ENCODE measurements around the gene HDAC5. TPM values are rescaled to one million over a fixed set of nuclear protein-coding genes. Genes with fewer than 3 reads are reported as not detected.

Gene HDAC5
- total RNA-seq, 1 experiment from 2014 or later: 25.9 TPM

DNA sequence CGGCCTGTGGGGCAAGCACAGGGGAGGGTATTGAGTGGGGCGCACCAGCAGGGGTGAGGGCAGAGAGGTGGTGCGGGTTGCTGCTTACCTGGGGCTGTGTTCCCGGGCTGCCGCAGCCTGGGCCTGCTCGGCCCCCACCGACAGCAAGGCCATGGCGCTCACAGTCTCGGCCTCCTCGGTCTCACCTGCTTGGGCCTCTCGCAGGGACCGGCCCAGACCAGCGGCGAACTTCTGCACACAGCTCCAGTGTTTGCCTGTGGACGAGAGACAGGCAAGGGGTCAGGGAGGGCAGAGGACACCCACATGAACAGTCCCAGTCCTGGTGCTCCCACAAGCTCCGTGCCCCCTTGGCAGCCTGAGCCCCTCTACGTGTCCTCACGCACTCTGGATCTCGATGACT lies 45.0 kb downstream of the HDAC5 start:
- Mint-ChIP-seq H3K27ac (ENCODE audit: unreplicated experiment) (no peak overlapping the region), H3K4me1 (ENCODE audit: low read depth, unreplicated experiment) (no peaks in the 10 kb centered on the region), H3K9me3 (ENCODE audit: unreplicated experiment) (no peaks in the 10 kb centered on the region), H3K27me3 (ENCODE audit: insufficient read depth, unreplicated experiment) (no peaks in the 10 kb centered on the region), H3K36me3 (ENCODE audit: insufficient read depth, unreplicated experiment) (peaks cover 25% of the 10 kb centered on the region), H3K4me3 (ENCODE audit: unreplicated experiment) (no peak overlapping the region)
- intact Hi-C loops (cut with micrococcal nuclease; ENCODE audit: unreplicated experiment): no loop called here
- peaks cover 4% of the 10 kb centered on the region for H3K36me3 ChIP-seq (ENCODE audit: control insufficient read depth, insufficient read depth, low read length)
- POLR2A ChIA-PET: interaction anchor here (0.6 kb wide), 1 partner anchor 434 kb away, joined by 4 read pairs; no protein-coding TSS in a partner anchor
- no peak for DNase-seq
- TF ChIP-seq, protein P1, sequence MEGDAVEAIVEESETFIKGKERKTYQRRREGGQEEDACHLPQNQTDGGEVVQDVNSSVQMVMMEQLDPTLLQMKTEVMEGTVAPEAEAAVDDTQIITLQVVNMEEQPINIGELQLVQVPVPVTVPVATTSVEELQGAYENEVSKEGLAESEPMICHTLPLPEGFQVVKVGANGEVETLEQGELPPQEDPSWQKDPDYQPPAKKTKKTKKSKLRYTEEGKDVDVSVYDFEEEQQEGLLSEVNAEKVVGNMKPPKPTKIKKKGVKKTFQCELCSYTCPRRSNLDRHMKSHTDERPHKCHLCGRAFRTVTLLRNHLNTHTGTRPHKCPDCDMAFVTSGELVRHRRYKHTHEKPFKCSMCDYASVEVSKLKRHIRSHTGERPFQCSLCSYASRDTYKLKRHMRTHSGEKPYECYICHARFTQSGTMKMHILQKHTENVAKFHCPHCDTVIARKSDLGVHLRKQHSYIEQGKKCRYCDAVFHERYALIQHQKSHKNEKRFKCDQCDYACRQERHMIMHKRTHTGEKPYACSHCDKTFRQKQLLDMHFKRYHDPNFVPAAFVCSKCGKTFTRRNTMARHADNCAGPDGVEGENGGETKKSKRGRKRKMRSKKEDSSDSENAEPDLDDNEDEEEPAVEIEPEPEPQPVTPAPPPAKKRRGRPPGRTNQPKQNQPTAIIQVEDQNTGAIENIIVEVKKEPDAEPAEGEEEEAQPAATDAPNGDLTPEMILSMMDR (IDR thresholded peaks at IDR 0.05; ENCODE audit: insufficient read depth in 1 of 2, low read depth in 1 of 2, low read length in 1 of 2, severe bottlenecking in 1 of 2, unreplicated experiment in 1 of 2): no peak
- H3K4me1 ChIP-seq: no peaks in the 10 kb centered on the region
- no peaks in the 10 kb centered on the region for H3K9me3 ChIP-seq
- CTCF ChIA-PET: no interaction called here
- H3K4me3 ChIP-seq (ENCODE audit: low read depth, low read length): no peak overlapping the region
- H3K27me3 ChIP-seq (replicated peaks; ENCODE audit: control insufficient read depth, insufficient read depth, low read length): no peaks in the 10 kb centered on the region
- no TSS peak for BruUV-seq (replicated peaks)

DNA sequence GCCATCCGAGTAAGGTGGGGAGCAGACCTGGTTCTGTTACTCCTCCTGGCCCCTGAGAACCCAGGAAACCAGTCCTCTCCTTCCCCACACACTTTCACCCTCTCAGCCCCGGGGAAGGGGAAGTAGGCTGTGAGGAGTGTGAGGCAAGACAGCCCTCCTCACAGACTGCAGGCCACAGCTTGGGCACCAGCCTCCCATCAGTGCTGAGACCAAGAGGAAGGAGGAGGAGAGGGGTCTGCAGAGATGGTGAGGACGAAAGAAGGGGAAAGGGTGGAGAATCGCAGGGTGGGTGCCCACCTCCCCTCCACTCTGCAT lies 45.9 kb downstream of the HDAC5 start:
- no peak overlapping the region for H3K4me3 Mint-ChIP-seq (ENCODE audit: unreplicated experiment)
- TF ChIP-seq, protein P1 (IDR thresholded peaks at IDR 0.05; ENCODE audit: insufficient read depth in 1 of 2, low read depth in 1 of 2, low read length in 1 of 2, severe bottlenecking in 1 of 2, unreplicated experiment in 1 of 2): no peak
- H3K4me1 Mint-ChIP-seq (ENCODE audit: low read depth, unreplicated experiment): no peaks in the 10 kb centered on the region
- DNase-seq: no peak
- Histone ChIP-seq H3K27me3 (replicated peaks; ENCODE audit: control insufficient read depth, insufficient read depth, low read length) (no peaks in the 10 kb centered on the region), H3K36me3 (ENCODE audit: control insufficient read depth, insufficient read depth, low read length) (peaks cover 4% of the 10 kb centered on the region), H3K4me3 (ENCODE audit: low read depth, low read length) (no peak overlapping the region), H3K9me3 (no peaks in the 10 kb centered on the region), H3K4me1 (no peaks in the 10 kb centered on the region)
- peak overlapping the region; percentile 25 for H3K27ac Mint-ChIP-seq (ENCODE audit: unreplicated experiment)
- H3K36me3 Mint-ChIP-seq (ENCODE audit: insufficient read depth, unreplicated experiment): peaks cover 21% of the 10 kb centered on the region
- ChIA-PET POLR2A (no interaction called here), CTCF (no interaction called here)
- no peaks in the 10 kb centered on the region for H3K9me3 Mint-ChIP-seq (ENCODE audit: unreplicated experiment)
- intact Hi-C loops (cut with micrococcal nuclease; ENCODE audit: unreplicated experiment): no loop called here
- no peaks in the 10 kb centered on the region for H3K27me3 Mint-ChIP-seq (ENCODE audit: insufficient read depth, unreplicated experiment)
- no TSS peak for BruUV-seq (replicated peaks)

DNA sequence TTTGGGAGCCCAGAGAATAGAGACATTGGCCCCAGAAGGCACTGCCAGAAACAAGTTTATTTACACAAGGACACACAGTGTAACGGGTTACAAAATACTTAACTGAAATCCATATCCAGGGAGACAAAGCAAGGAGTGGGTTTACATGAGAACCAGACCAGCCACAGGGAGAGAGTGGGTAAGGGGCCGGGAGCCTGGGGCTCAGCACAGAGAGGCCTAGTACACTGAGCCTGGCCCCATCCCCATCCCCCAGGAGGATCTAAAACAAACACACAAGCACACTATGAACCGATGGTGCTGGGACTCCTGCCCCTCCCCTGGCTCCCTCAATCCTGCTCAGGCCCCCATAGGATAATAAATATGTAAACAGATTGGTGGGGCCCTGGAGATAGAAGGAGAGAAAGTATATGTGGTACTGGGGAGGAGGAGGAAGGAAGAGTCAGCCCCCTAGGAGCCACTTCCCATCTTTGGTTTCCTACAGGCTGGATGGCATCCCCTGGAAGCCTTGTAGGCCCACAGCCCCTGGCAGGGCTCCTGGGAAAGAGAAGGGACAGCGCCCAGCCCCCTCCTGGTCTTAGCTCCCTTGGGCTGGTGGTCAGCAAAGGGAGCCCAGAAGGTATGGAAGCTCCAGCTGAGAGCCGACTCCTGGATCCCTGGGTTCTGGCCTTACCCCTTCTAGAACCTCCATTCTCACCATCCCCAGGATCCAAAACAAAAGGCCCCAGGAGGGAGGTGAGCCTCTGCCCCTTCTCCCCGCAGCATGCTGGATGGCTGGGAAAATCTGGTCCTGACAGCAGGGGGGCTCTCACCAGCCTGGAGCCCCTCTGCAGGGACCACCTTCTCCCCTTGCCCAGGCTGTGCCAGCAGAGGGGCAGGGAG lies 46.5 kb downstream of the HDAC5 start:
- CTCF ChIA-PET: no interaction called here
- Mint-ChIP-seq H3K36me3 (ENCODE audit: insufficient read depth, unreplicated experiment) (peaks cover 21% of the 10 kb centered on the region), H3K9me3 (ENCODE audit: unreplicated experiment) (no peaks in the 10 kb centered on the region), H3K27me3 (ENCODE audit: insufficient read depth, unreplicated experiment) (no peaks in the 10 kb centered on the region), H3K4me3 (ENCODE audit: unreplicated experiment) (no peak overlapping the region), H3K27ac (ENCODE audit: unreplicated experiment) (peak overlapping the region; percentile 25), H3K4me1 (ENCODE audit: low read depth, unreplicated experiment) (peaks cover 4% of the 10 kb centered on the region)
- TF ChIP-seq, protein P1 (IDR thresholded peaks at IDR 0.05; ENCODE audit: insufficient read depth in 1 of 2, low read depth in 1 of 2, low read length in 1 of 2, severe bottlenecking in 1 of 2, unreplicated experiment in 1 of 2): no peak
- Histone ChIP-seq H3K4me1 (no peaks in the 10 kb centered on the region), H3K27me3 (replicated peaks; ENCODE audit: control insufficient read depth, insufficient read depth, low read length) (no peaks in the 10 kb centered on the region), H3K36me3 (ENCODE audit: control insufficient read depth, insufficient read depth, low read length) (peaks cover 4% of the 10 kb centered on the region), H3K9me3 (no peaks in the 10 kb centered on the region), H3K4me3 (ENCODE audit: low read depth, low read length) (no peak overlapping the region)
- POLR2A ChIA-PET: no interaction called here
- DNase-seq: no peak
- no TSS peak for BruUV-seq (replicated peaks)
- intact Hi-C loops (cut with micrococcal nuclease; ENCODE audit: unreplicated experiment): no loop called here

All from Caco-2 (cell line).